ENCODE results near the gene CDH13. TPM values are rescaled to one million over a fixed set of nuclear protein-coding genes. Genes with fewer than 3 reads are reported as not detected.

Gene CDH13
- total and polyA plus RNA-seq, 2 experiments from 2014 or later = 1.6 to 4.4 TPM

DNA sequence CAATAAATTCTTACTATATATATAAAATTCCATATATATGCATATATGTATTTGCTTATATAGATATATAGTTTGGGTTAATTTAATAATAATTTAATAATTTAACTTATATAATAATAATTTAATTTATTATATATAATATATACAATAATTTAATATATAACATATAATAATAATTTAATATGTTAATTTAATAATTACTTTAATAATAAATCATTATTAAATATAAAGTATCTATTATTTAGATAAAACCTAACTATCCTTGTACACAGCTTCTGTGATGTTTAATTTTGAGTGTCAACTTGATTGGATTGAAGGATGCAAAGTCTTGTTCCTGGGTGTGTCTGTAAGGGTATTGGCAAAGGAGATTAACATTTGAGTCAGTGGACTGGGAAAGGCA is 40.6 kb upstream of the CDH13 start:
- no peaks in the 10 kb centered on the region for H3K79me2 ChIP-seq (replicated peaks; ENCODE audit: insufficient read depth)
- Mint-ChIP-seq H3K9me3 (no peaks in the 10 kb centered on the region; the same call in 2 of the 3 replicates), H3K36me3 (ENCODE audit: low read depth) (no peaks in the 10 kb centered on the region)

DNA sequence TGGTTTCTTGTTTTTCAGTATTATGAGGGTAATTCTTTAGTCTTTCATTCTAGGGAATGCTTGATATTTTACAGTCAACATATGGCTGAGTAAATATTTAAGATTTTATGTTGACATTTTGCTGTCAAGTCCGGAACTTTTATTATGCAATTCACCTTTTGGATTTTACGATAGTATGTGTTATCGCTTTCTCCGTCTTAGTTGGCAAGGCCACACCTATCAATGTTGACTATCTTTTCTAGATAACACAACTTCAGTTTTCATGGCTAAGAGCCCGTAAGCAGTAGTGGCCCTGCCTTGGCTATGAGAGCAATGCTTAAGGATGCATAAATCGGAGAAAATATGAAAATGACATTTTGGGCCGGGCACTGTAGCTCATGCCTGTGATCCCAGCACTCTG is 39.5 kb upstream of the CDH13 start:
- Mint-ChIP-seq H3K27me3 (ENCODE audit: insufficient read depth, low read depth, poor library complexity) (peaks cover 2% of the 10 kb centered on the region), H3K4me3 (no peak overlapping the region), H3K36me3 (ENCODE audit: low read depth) (no peaks in the 10 kb centered on the region; the same call in 2 of the 3 replicates), H3K27ac (no peak overlapping the region), H3K9me3 (no peaks in the 10 kb centered on the region; the same call in 2 of the 3 replicates), H3K4me1 (no peaks in the 10 kb centered on the region)
- DNase-seq (ENCODE audit: low spot score) (no peak), ATAC-seq (no peak)
- no peaks in the 10 kb centered on the region for H3K79me2 ChIP-seq (replicated peaks; ENCODE audit: insufficient read depth)
- peaks cover 5% of the 10 kb centered on the region; the same call in 1 of the 2 replicates for H3K9me2 ChIP-seq (ENCODE audit: insufficient read depth)
- no peak overlapping the region for H3K27ac ChIP-seq (ENCODE audit: low read depth)
- no peak overlapping the region for H3K4me3 ChIP-seq
- H3K27me3 ChIP-seq (ENCODE audit: insufficient read depth) = no peaks in the 10 kb centered on the region
- no peaks in the 10 kb centered on the region for H3F3A ChIP-seq (replicated peaks; ENCODE audit: low read depth)
- no peaks in the 10 kb centered on the region for H3K36me3 ChIP-seq (ENCODE audit: insufficient read depth)
- no peak overlapping the region for H3K4me2 ChIP-seq
- H3K4me1 ChIP-seq (ENCODE audit: insufficient read depth) = no peaks in the 10 kb centered on the region
- no peaks in the 10 kb centered on the region for H4K20me1 ChIP-seq (replicated peaks; ENCODE audit: insufficient read depth)
- H2AFZ ChIP-seq = no peak overlapping the region
- no peak for TF ChIP-seq STAT1 (IDR thresholded peaks at IDR 0.05; ENCODE audit: unreplicated experiment)
- TF ChIP-seq, protein P1, sequence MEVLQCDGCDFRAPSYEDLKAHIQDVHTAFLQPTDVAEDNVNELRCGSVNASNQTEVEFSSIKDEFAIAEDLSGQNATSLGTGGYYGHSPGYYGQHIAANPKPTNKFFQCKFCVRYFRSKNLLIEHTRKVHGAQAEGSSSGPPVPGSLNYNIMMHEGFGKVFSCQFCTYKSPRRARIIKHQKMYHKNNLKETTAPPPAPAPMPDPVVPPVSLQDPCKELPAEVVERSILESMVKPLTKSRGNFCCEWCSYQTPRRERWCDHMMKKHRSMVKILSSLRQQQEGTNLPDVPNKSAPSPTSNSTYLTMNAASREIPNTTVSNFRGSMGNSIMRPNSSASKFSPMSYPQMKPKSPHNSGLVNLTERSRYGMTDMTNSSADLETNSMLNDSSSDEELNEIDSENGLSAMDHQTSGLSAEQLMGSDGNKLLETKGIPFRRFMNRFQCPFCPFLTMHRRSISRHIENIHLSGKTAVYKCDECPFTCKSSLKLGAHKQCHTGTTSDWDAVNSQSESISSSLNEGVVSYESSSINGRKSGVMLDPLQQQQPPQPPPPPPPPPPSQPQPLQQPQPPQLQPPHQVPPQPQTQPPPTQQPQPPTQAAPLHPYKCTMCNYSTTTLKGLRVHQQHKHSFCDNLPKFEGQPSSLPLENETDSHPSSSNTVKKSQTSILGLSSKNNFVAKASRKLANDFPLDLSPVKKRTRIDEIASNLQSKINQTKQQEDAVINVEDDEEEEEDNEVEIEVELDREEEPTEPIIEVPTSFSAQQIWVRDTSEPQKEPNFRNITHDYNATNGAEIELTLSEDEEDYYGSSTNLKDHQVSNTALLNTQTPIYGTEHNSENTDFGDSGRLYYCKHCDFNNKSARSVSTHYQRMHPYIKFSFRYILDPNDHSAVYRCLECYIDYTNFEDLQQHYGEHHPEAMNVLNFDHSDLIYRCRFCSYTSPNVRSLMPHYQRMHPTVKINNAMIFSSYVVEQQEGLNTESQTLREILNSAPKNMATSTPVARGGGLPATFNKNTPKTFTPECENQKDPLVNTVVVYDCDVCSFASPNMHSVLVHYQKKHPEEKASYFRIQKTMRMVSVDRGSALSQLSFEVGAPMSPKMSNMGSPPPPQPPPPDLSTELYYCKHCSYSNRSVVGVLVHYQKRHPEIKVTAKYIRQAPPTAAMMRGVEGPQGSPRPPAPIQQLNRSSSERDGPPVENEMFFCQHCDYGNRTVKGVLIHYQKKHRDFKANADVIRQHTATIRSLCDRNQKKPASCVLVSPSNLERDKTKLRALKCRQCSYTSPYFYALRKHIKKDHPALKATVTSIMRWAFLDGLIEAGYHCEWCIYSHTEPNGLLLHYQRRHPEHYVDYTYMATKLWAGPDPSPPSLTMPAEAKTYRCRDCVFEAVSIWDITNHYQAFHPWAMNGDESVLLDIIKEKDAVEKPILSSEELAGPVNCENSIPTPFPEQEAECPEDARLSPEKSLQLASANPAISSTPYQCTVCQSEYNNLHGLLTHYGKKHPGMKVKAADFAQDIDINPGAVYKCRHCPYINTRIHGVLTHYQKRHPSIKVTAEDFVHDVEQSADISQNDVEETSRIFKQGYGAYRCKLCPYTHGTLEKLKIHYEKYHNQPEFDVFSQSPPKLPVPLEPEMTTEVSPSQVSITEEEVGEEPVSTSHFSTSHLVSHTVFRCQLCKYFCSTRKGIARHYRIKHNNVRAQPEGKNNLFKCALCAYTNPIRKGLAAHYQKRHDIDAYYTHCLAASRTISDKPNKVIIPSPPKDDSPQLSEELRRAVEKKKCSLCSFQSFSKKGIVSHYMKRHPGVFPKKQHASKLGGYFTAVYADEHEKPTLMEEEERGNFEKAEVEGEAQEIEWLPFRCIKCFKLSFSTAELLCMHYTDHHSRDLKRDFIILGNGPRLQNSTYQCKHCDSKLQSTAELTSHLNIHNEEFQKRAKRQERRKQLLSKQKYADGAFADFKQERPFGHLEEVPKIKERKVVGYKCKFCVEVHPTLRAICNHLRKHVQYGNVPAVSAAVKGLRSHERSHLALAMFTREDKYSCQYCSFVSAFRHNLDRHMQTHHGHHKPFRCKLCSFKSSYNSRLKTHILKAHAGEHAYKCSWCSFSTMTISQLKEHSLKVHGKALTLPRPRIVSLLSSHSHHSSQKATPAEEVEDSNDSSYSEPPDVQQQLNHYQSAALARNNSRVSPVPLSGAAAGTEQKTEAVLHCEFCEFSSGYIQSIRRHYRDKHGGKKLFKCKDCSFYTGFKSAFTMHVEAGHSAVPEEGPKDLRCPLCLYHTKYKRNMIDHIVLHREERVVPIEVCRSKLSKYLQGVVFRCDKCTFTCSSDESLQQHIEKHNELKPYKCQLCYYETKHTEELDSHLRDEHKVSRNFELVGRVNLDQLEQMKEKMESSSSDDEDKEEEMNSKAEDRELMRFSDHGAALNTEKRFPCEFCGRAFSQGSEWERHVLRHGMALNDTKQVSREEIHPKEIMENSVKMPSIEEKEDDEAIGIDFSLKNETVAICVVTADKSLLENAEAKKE (CRISPR knock-in tag; IDR thresholded peaks at IDR 0.05) = no peak
- TF ChIP-seq EZH2 (IDR thresholded peaks at IDR 0.05; ENCODE audit: low read depth, unreplicated experiment) = no peak
- TF ChIP-seq CREB1 (CRISPR knock-in tag; IDR thresholded peaks at IDR 0.05; ENCODE audit: low read depth) = no peak
- TF ChIP-seq EZH2phosphoT487 (IDR thresholded peaks at IDR 0.05; ENCODE audit: unreplicated experiment) = no peak
- no peak for TF ChIP-seq NANOG (IDR thresholded peaks at IDR 0.05; ENCODE audit: borderline replicate concordance)
- TF ChIP-seq POLR2AphosphoS5 (IDR thresholded peaks at IDR 0.05; ENCODE audit: low read depth) = no peak

More for the DNA sequence above, 40.6 kb upstream of the CDH13 start:
- Histone ChIP-seq H2AFZ (no peak overlapping the region), H3K9me2 (ENCODE audit: insufficient read depth) (peaks cover 5% of the 10 kb centered on the region; the same call in 1 of the 2 replicates), H4K20me1 (replicated peaks; ENCODE audit: insufficient read depth) (no peaks in the 10 kb centered on the region), H3F3A (replicated peaks; ENCODE audit: low read depth) (no peaks in the 10 kb centered on the region), H3K4me1 (ENCODE audit: insufficient read depth) (no peaks in the 10 kb centered on the region), H3K27me3 (ENCODE audit: insufficient read depth) (no peaks in the 10 kb centered on the region), H3K36me3 (ENCODE audit: insufficient read depth) (no peaks in the 10 kb centered on the region), H3K4me3 (no peak overlapping the region), H3K27ac (ENCODE audit: low read depth) (no peak overlapping the region), H3K4me2 (no peak overlapping the region)
- no peak for DNase-seq (ENCODE audit: low spot score)
- H3K4me3 Mint-ChIP-seq = no peak overlapping the region
- no peak for TF ChIP-seq CREB1 (CRISPR knock-in tag; IDR thresholded peaks at IDR 0.05; ENCODE audit: low read depth)
- TF ChIP-seq ZNF331 (CRISPR knock-in tag; IDR thresholded peaks at IDR 0.05; ENCODE audit: low read depth) = no peak
- no peak for TF ChIP-seq EZH2 (IDR thresholded peaks at IDR 0.05; ENCODE audit: low read depth, unreplicated experiment)
- TF ChIP-seq, protein P2, sequence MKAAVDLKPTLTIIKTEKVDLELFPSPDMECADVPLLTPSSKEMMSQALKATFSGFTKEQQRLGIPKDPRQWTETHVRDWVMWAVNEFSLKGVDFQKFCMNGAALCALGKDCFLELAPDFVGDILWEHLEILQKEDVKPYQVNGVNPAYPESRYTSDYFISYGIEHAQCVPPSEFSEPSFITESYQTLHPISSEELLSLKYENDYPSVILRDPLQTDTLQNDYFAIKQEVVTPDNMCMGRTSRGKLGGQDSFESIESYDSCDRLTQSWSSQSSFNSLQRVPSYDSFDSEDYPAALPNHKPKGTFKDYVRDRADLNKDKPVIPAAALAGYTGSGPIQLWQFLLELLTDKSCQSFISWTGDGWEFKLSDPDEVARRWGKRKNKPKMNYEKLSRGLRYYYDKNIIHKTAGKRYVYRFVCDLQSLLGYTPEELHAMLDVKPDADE (IDR thresholded peaks at IDR 0.05) = no peak
- TF ChIP-seq, protein P3, sequence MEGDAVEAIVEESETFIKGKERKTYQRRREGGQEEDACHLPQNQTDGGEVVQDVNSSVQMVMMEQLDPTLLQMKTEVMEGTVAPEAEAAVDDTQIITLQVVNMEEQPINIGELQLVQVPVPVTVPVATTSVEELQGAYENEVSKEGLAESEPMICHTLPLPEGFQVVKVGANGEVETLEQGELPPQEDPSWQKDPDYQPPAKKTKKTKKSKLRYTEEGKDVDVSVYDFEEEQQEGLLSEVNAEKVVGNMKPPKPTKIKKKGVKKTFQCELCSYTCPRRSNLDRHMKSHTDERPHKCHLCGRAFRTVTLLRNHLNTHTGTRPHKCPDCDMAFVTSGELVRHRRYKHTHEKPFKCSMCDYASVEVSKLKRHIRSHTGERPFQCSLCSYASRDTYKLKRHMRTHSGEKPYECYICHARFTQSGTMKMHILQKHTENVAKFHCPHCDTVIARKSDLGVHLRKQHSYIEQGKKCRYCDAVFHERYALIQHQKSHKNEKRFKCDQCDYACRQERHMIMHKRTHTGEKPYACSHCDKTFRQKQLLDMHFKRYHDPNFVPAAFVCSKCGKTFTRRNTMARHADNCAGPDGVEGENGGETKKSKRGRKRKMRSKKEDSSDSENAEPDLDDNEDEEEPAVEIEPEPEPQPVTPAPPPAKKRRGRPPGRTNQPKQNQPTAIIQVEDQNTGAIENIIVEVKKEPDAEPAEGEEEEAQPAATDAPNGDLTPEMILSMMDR (conservative IDR thresholded peaks at IDR 0.05; ENCODE audit: low read depth in 2 of 2) = no peak
- TF ChIP-seq ZNF114 (CRISPR knock-in tag; IDR thresholded peaks at IDR 0.05) = no peak
- no peak for TF ChIP-seq NANOG (IDR thresholded peaks at IDR 0.05; ENCODE audit: borderline replicate concordance)
- TF ChIP-seq EZH2phosphoT487 (IDR thresholded peaks at IDR 0.05; ENCODE audit: unreplicated experiment) = no peak
- TF ChIP-seq POLR2AphosphoS5 (IDR thresholded peaks at IDR 0.05; ENCODE audit: low read depth) = no peak
- H3K27ac Mint-ChIP-seq = no peak overlapping the region
- peaks cover 2% of the 10 kb centered on the region for H3K27me3 Mint-ChIP-seq (ENCODE audit: insufficient read depth, low read depth, poor library complexity)
- no peak for ATAC-seq
- H3K4me1 Mint-ChIP-seq = no peaks in the 10 kb centered on the region

Measured in GM23338 (cell line).